K562 (cell line): ENCODE results near the gene NF1. TPM values are rescaled to one million over a fixed set of nuclear protein-coding genes. Genes with fewer than 3 reads are reported as not detected.

Source experiments
- ATAC-seq: fragments of 200-7000 bp; cut with Tn5 transposase; 3 replicates; pipeline ENCODE4 v1.9.1; 2020; ENCODE audit warnings: moderate library complexity
- BruUV-seq: library from RNA; stranded (reverse); fragments of 400-500 nt; replicated peaks from 2 replicates; lab custom pipeline; 2021; lab: Mats Ljungman, UMichigan
- CTCF ChIA-PET: fragments of 300-600 bp; formaldehyde crosslinking; extraction: SDS; loops from one replicate; lab custom pipeline; 2021; ENCODE audit warnings: low intra/inter-chr PET ratio; lab: Yijun Ruan, JAX
- POLR2A ChIA-PET: fragments of 300-600, 350-650 bp; sonication (Branson Sonifier 250); formaldehyde crosslinking; extraction: SDS; loops from one replicate; lab custom pipeline; 2021; ENCODE audit warnings: antibody characterized with exemption, inconsistent platforms; lab: Yijun Ruan, JAX
- DNase-seq, 4 experiments: peaks; one replicate each; pipeline versions ENCODE4 v3.0.0 to v3.0.0-alpha.2; 2011 to 2018; ENCODE audit warnings: low spot score in 3 of 4, mixed read lengths in 3 of 4; ENCODE audit errors: extremely low read depth in 1 of 4
- FAIRE-seq: peaks from 2 replicates; lab custom pipeline; 2011; peaks lifted over from hg19 to GRCh38; lab: Jason Lieb, UNC
- H2AFZ ChIP-seq: 2 replicates; pipeline ENCODE4 v1.6.0; 2011; ENCODE audit warnings: low read depth, low read length, control low read depth, inconsistent platforms
- H3K27ac ChIP-seq: fragments of 200-600 bp; 3 replicates; pipeline ENCODE4 v1.8.0; 2011; ENCODE audit warnings: low read depth, mild to moderate bottlenecking, control low read depth, inconsistent platforms, low read length, moderate library complexity, mixed read lengths; ENCODE audit errors: extremely low read depth
- H3K27me3 ChIP-seq, 2 experiments: fragments of 300-600 bp in 1 of 2; 2 replicates in 1 of 2; 3 replicates in 1 of 2; pipeline versions ENCODE4 v1.6.0 to v1.8.0; 2011; ENCODE audit warnings: inconsistent platforms in 2 of 2, low read length in 2 of 2, mild to moderate bottlenecking in 1 of 2, mixed read lengths in 1 of 2, moderate library complexity in 1 of 2; ENCODE audit not compliant: control insufficient read depth in 2 of 2, insufficient read depth in 2 of 2
- H3K36me3 ChIP-seq: fragments of 300-600 bp; 3 replicates; pipeline ENCODE4 v1.8.0; 2011; ENCODE audit warnings: mild to moderate bottlenecking, low read length, inconsistent platforms; ENCODE audit not compliant: control insufficient read depth, insufficient read depth
- H3K4me1 ChIP-seq, 2 experiments: fragments of 200-600 bp in 1 of 2; replicated peaks in 1 of 2; 2 replicates in 1 of 2; 3 replicates in 1 of 2; pipeline versions ENCODE4 v1.5.1 to v1.8.0; 2011; ENCODE audit warnings: inconsistent platforms in 2 of 2, low read length in 2 of 2, mild to moderate bottlenecking in 1 of 2, mixed read lengths in 1 of 2, moderate library complexity in 1 of 2; ENCODE audit not compliant: control insufficient read depth in 2 of 2, insufficient read depth in 2 of 2
- H3K4me2 ChIP-seq: 2 replicates; pipeline ENCODE4 v1.6.1; 2011; ENCODE audit warnings: low read length, control low read depth, inconsistent platforms, mixed read lengths; ENCODE audit not compliant: insufficient read depth
- H3K4me3 ChIP-seq: fragments of 200-600 bp; sonication (generic), shearing (Covaris generic); 2 replicates; pipeline ENCODE4 v1.5.1; 2016; ENCODE audit warnings: control low read depth, inconsistent platforms
- H3K79me2 ChIP-seq: fragments of 200-600 bp; 3 replicates; pipeline ENCODE4 v1.8.0; 2011; ENCODE audit warnings: low read length, inconsistent platforms; ENCODE audit not compliant: control insufficient read depth, insufficient read depth
- H3K9ac ChIP-seq, 2 experiments: 2 replicates each; pipeline versions ENCODE4 v1.6.0 to v1.6.1; 2011; ENCODE audit warnings: low read depth in 2 of 2, low read length in 2 of 2, control low read depth in 1 of 2, inconsistent platforms in 1 of 2, mild to moderate bottlenecking in 1 of 2, mixed read lengths in 1 of 2; ENCODE audit not compliant: insufficient read depth in 1 of 2
- H3K9me1 ChIP-seq: one replicate; pipeline ENCODE4 v1.6.0; 2011; ENCODE audit warnings: inconsistent platforms, mild to moderate bottlenecking, low read length, moderate library complexity; ENCODE audit not compliant: control insufficient read depth, insufficient read depth
- H3K9me3 ChIP-seq: replicated peaks from 2 replicates; pipeline ENCODE4 v1.5.1; 2011; ENCODE audit warnings: low read depth, low read length, inconsistent platforms; ENCODE audit not compliant: control insufficient read depth, insufficient read depth
- H4K20me1 ChIP-seq: replicated peaks from 2 replicates; pipeline ENCODE4 v1.6.1; 2011; ENCODE audit warnings: low read length, inconsistent platforms, mixed read lengths; ENCODE audit not compliant: control insufficient read depth, insufficient read depth
- CREM ChIP-seq: IDR thresholded peaks from 2 replicates; pipeline ENCODE4 v1.6.1; 2014; ENCODE audit warnings: antibody characterized with exemption, low read depth
- SMC3 ChIP-seq: conservative IDR thresholded peaks from 2 replicates; pipeline ENCODE4 v1.6.1; 2011; ENCODE audit warnings: low read depth, low read length, improper control_type of control experiment; ENCODE audit not compliant: insufficient read depth
- SPI1 ChIP-seq: IDR thresholded peaks from 2 replicates; pipeline ENCODE4 v1.6.1; 2011; ENCODE audit warnings: low read depth, low read length, control low read depth, borderline replicate concordance
- ZNF232 ChIP-seq: sonication (generic); formaldehyde crosslinking; IDR thresholded peaks from 2 replicates; pipeline ENCODE4 v1.8.0; 2022; ENCODE audit warnings: mild to moderate bottlenecking, missing genetic modification reagents
- WGBS: fragments of 100-300 bp; shearing (Covaris generic); methylation state at CpG from one replicate; pipeline ENCODE4 v1.1.6; 2016; ENCODE audit warnings: low coverage, mixed read lengths; ENCODE audit not compliant: insufficient coverage; ENCODE audit errors: missing lambda C conversion rate; 5-methylcytosine and 5-hydroxymethylcytosine counted together
- in situ Hi-C: fragments of 300-500 bp; cut with MboI; formaldehyde crosslinking; loops from 4 replicates; pipeline ENCODE4 v1.15.0; 2018; ENCODE audit warnings: inconsistent platforms, mixed read lengths
- intact Hi-C: fragments of 100-400 bp; cut with micrococcal nuclease; formaldehyde crosslinking; loops from 2 replicates; pipeline ENCODE4 v1.14.2; 2022
- polyA plus RNA-seq, 8 experiments: library from polyadenylated mRNA; depleted of rRNA in 4 of 8; stranded (reverse) in 5 of 8; unstranded in 3 of 8; fragments of >200 nt; fragmentation: Nextera tagmentation in 2 of 8; fragmentation: Illumina TruSeq in 1 of 8; extraction: Ambion mirVana in 2 of 8; extraction: Trizol in 1 of 8; gene quantifications; 2 replicates each; pipeline versions ENCODE4 v1.2.1 to v1.2.3, GENCODE V29; 2011 to 2014; ENCODE audit warnings: inconsistent platforms in 1 of 8, missing spikeins in 1 of 8
- total RNA-seq, 7 experiments: library from RNA; depleted of rRNA in 6 of 7; stranded (reverse); fragments of >200 nt in 6 of 7; fragmentation: Illumina TruSeq in 2 of 7; extraction: Trizol in 2 of 7; gene quantifications; 2 replicates each; pipeline versions ENCODE4 v1.2.1 to v1.2.3, GENCODE V29; 2011 to 2021; ENCODE audit warnings: low replicate concordance in 1 of 7
- TF ChIP-seq, protein P1 (sequence below): fragments of 450-650 bp; formaldehyde crosslinking; IDR thresholded peaks from 2 replicates; pipeline ENCODE4 v1.4.0; 2020; ENCODE audit warnings: mild to moderate bottlenecking, moderate library complexity
- TF ChIP-seq, protein P2 (sequence below), 2 experiments: fragments of 450-650 bp; conservative IDR thresholded peaks; 2 replicates each; pipeline ENCODE4 v1.6.1; 2017; ENCODE audit warnings: mild to moderate bottlenecking in 2 of 2, moderate library complexity in 2 of 2

Gene NF1
- total and polyA plus RNA-seq, 9 of the 15 experiments (the other 6 are each of a cell fraction or from before 2014, with no cell fraction given) = 3.4 to 41.9 (median 24.3) TPM

DNA sequence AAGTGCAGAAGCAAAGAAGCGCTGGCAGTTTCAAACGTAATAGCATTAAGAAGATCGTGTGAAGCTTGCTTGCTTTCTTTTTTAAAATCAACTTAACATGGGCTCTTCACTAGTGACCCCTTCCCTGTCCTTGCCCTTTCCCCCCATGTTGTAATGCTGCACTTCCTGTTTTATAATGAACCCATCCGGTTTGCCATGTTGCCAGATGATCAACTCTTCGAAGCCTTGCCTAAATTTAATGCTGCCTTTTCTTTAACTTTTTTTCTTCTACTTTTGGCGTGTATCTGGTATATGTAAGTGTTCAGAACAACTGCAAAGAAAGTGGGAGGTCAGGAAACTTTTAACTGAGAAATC lies 279.3 kb downstream of the NF1 start:
- ChIA-PET POLR2A (interaction anchor here (0.7 kb wide), 1 partner anchor 709 kb away, joined by 3 read pairs; no protein-coding TSS in a partner anchor), CTCF (interaction anchor here (0.6 kb wide), 1 partner anchor 485 kb away, joined by 3 read pairs; no protein-coding TSS in a partner anchor)
- no TSS peak for BruUV-seq
- H3K4me1 ChIP-seq = no peaks in the 10 kb centered on the region
- no peaks in the 10 kb centered on the region for H3K79me2 ChIP-seq
- H3K27ac ChIP-seq = no peak overlapping the region
- WGBS = 82% methylated on average over 6 of the region's 6 CpGs
- H3K9me1 ChIP-seq = no peaks in the 10 kb centered on the region
- in situ Hi-C loops = loop anchor here (10.0 kb wide), 1 partner anchor 459 kb away; no protein-coding TSS in a partner anchor
- no peak overlapping the region for H2AFZ ChIP-seq
- TF ChIP-seq SMC3 (no peak), SPI1 (peak; percentile 71; the same call in 1 of the 2 replicates), CREM (no peak), ZNF232 (CRISPR knock-in tag) (no peak)
- TF ChIP-seq, protein P1, sequence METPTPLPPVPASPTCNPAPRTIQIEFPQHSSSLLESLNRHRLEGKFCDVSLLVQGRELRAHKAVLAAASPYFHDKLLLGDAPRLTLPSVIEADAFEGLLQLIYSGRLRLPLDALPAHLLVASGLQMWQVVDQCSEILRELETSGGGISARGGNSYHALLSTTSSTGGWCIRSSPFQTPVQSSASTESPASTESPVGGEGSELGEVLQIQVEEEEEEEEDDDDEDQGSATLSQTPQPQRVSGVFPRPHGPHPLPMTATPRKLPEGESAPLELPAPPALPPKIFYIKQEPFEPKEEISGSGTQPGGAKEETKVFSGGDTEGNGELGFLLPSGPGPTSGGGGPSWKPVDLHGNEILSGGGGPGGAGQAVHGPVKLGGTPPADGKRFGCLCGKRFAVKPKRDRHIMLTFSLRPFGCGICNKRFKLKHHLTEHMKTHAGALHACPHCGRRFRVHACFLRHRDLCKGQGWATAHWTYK = no peak
- TF ChIP-seq, protein P2, sequence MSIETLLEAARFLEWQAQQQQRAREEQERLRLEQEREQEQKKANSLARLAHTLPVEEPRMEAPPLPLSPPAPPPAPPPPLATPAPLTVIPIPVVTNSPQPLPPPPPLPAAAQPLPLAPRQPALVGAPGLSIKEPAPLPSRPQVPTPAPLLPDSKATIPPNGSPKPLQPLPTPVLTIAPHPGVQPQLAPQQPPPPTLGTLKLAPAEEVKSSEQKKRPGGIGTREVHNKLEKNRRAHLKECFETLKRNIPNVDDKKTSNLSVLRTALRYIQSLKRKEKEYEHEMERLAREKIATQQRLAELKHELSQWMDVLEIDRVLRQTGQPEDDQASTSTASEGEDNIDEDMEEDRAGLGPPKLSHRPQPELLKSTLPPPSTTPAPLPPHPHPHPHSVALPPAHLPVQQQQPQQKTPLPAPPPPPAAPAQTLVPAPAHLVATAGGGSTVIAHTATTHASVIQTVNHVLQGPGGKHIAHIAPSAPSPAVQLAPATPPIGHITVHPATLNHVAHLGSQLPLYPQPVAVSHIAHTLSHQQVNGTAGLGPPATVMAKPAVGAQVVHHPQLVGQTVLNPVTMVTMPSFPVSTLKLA (conservative IDR thresholded peaks at IDR 0.05) = no peak
- intact Hi-C loops = loop anchor here (5.0 to 10.0 kb wide), 2 partner anchors 107 to 159 kb away; no protein-coding TSS in a partner anchor
- H3K9ac ChIP-seq = no peak overlapping the region
- no peak for FAIRE-seq
- no peaks in the 10 kb centered on the region for H3K9me3 ChIP-seq
- DNase-seq = no peak
- H3K27me3 ChIP-seq = no peaks in the 10 kb centered on the region
- no peak overlapping the region for H3K4me3 ChIP-seq
- H3K36me3 ChIP-seq = peaks cover 33% of the 10 kb centered on the region; the same call in 2 of the 3 replicates
- no peaks in the 10 kb centered on the region for H4K20me1 ChIP-seq
- ATAC-seq = no peak
- H3K4me2 ChIP-seq = no peak overlapping the region
